Prostate gland (tissue), 2 donors: ENCODE results near the gene SCFD2.
"Not testable (repeated sequence)": the region's sequence is repeated elsewhere in the genome, so short reads cannot be mapped to it uniquely, and the experiment has no call there.

Experiments
- CTCF ChIP-seq, 4 experiments: fragments of 200-600 bp in 2 of 4; fragments of 450-650 bp in 2 of 4; sonication (generic) in 2 of 4; IDR thresholded peaks; 1 replicate in 3 of 4; 2 replicates in 1 of 4; pipeline ENCODE4 v1.5.1; 2016 to 2019; ENCODE audit warnings: antibody characterized with exemption in 4 of 4, mild to moderate bottlenecking in 2 of 4, moderate library complexity in 2 of 4
- POLR2A ChIP-seq: fragments of 450-650 bp; IDR thresholded peaks from one replicate; pipeline ENCODE4 v1.6.1; 2016; ENCODE audit warnings: antibody characterized with exemption, mild to moderate bottlenecking
- POLR2AphosphoS5 ChIP-seq: sonication (generic); formaldehyde crosslinking; IDR thresholded peaks from one replicate; pipeline ENCODE4 v1.6.1; 2017; ENCODE audit warnings: antibody characterized with exemption

GRCh38 chr4:53219148-53219547 is 146.7 kb downstream of the SCFD2 start:
- TF ChIP-seq POLR2A; CTCF (IDR thresholded peaks at IDR 0.05); POLR2AphosphoS5: not testable (repeated sequence)
